Breast epithelium (tissue), 3 donors: ENCODE results near the gene GRIK1.

Source experiments
- CTCF ChIP-seq, 3 donors: fragments of 450-650 bp; IDR thresholded peaks; one replicate each; pipeline ENCODE4 v1.5.1; 2016 to 2017; ENCODE audit warnings: antibody characterized with exemption in 3 of 3, mild to moderate bottlenecking in 3 of 3, moderate library complexity in 3 of 3
- POLR2AphosphoS5 ChIP-seq, 3 donors: sonication (generic); formaldehyde crosslinking; IDR thresholded peaks; one replicate each; pipeline ENCODE4 v1.6.1; 2017; ENCODE audit warnings: antibody characterized with exemption in 3 of 3

DNA sequence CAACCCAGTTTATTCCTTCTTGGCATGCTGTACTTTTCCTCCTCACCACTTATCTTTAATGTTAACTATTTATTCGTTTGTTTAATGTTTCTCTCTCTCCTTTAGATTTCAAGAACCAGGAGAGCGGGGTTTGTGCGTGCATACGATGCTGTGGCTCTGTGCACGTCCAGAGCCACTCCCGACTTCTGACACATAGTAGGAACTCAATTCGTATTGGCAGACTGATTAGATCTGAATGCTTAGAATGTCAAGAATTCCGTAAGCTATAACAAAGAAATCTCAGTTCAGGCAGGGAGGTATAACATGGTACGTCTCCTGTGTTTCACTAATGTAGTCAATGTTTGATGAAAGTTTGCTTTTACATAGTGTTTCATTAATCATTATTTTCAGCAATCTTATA, 7.3 kb upstream of the GRIK1 start:
- no peak for TF ChIP-seq POLR2AphosphoS5 (IDR thresholded peaks at IDR 0.05)
- no peak for TF ChIP-seq CTCF (IDR thresholded peaks at IDR 0.05)
